MM.1S (cell line): ENCODE measurements around the gene RAB8A.

Source experiments
- CTCF ChIP-seq: fragments of 300-600 bp; sonication (generic); IDR thresholded peaks from 2 replicates; pipeline ENCODE4 v1.5.1; 2016; ENCODE audit warnings: antibody characterized with exemption, low read length, mixed read lengths
- EZH2 ChIP-seq: fragments of 300-600 bp; sonication (generic); optimal IDR thresholded peaks from 2 replicates; pipeline ENCODE3; 2017; ENCODE audit warnings: low read depth, mild to moderate bottlenecking, antibody characterized with exemption, low read length, mixed read lengths

- TF ChIP-seq CTCF (no peak), EZH2 (no peak)
Observed at GRCh38 chr19:16127080-16127479, 15.4 kb downstream of the RAB8A start.
